H1 (cell line): ENCODE measurements around the gene KCNK13. TPM values are rescaled to one million over a fixed set of nuclear protein-coding genes. Genes with fewer than 3 reads are reported as not detected.

Experiments
- CTCF ChIA-PET: fragments of 300-600 bp; sonication (Branson Sonifier 250); formaldehyde crosslinking; loops from one replicate; lab custom pipeline; 2021; ENCODE audit not compliant: partially characterized antibody; lab: Charles Lee
- POLR2A ChIA-PET: fragments of 300-600 bp; sonication (Branson Sonifier 250); formaldehyde crosslinking; loops from one replicate; lab custom pipeline; 2021; ENCODE audit warnings: inconsistent platforms; ENCODE audit not compliant: partially characterized antibody; lab: Charles Lee
- DNase-seq, 2 experiments: peaks; one replicate each; pipeline versions ENCODE4 v3.0.0 to v3.0.0-alpha.2; 2010 to 2022; ENCODE audit warnings: low spot score in 2 of 2, low read depth in 1 of 2, mixed read lengths in 1 of 2
- FAIRE-seq: peaks from 2 replicates; lab custom pipeline; 2011; peaks lifted over from hg19 to GRCh38; lab: Jason Lieb, UNC
- H2AFZ ChIP-seq: 2 replicates; pipeline ENCODE4 v1.8.1; 2012; ENCODE audit warnings: low read length, inconsistent platforms
- H2AK5ac ChIP-seq: 2 replicates; pipeline ENCODE4 v1.6.1; 2013; ENCODE audit warnings: low read depth, low read length
- H2BK120ac ChIP-seq: replicated peaks from 2 replicates; pipeline ENCODE3; 2013; ENCODE audit warnings: low read depth, low read length, inconsistent platforms
- H2BK12ac ChIP-seq: 2 replicates; pipeline ENCODE4 v1.6.1; 2013; ENCODE audit warnings: low read depth, low read length
- H2BK15ac ChIP-seq: 2 replicates; pipeline ENCODE4 v1.6.1; 2013; ENCODE audit warnings: low read length
- H2BK20ac ChIP-seq: 2 replicates; pipeline ENCODE4 v1.6.1; 2013; ENCODE audit warnings: low read length
- H2BK5ac ChIP-seq: 2 replicates; pipeline ENCODE4 v1.6.1; 2013; ENCODE audit warnings: low read depth, low read length
- H3K14ac ChIP-seq: 2 replicates; pipeline ENCODE4 v1.6.1; 2013; ENCODE audit warnings: inconsistent platforms; ENCODE audit not compliant: insufficient read length
- H3K18ac ChIP-seq: 2 replicates; pipeline ENCODE4 v1.6.1; 2013; ENCODE audit warnings: low read length; ENCODE audit errors: extremely low read depth
- H3K23ac ChIP-seq: 2 replicates; pipeline ENCODE4 v1.6.1; 2013; ENCODE audit warnings: inconsistent platforms; ENCODE audit not compliant: insufficient read length
- H3K23me2 ChIP-seq: 2 replicates; pipeline ENCODE4 v1.6.1; 2013; ENCODE audit warnings: low read depth, low read length
- H3K27ac ChIP-seq: 2 replicates; pipeline ENCODE4 v1.6.1; 2011; ENCODE audit warnings: low read depth, low read length, inconsistent platforms
- H3K27me3 ChIP-seq, 4 experiments: replicated peaks in 1 of 4; 1 replicate in 1 of 4; 2 replicates in 3 of 4; pipeline versions ENCODE4 v1.6.1 to v1.8.1; 2011 to 2013; ENCODE audit warnings: low read length in 3 of 4, mild to moderate bottlenecking in 3 of 4, inconsistent platforms in 2 of 4, mixed read lengths in 2 of 4, moderate library complexity in 1 of 4; ENCODE audit not compliant: control insufficient read depth in 3 of 4, insufficient read depth in 3 of 4; ENCODE audit errors: extremely low read depth in 1 of 4
- H3K36me3 ChIP-seq, 4 experiments: 2 replicates each; pipeline versions ENCODE4 v1.6.1 to v1.8.1; 2011 to 2013; ENCODE audit warnings: mild to moderate bottlenecking in 4 of 4, low read length in 3 of 4, moderate library complexity in 2 of 4, control low read depth in 1 of 4, inconsistent platforms in 1 of 4; ENCODE audit not compliant: insufficient read depth in 4 of 4, control insufficient read depth in 2 of 4
- H3K4ac ChIP-seq: replicated peaks from 2 replicates; pipeline ENCODE3; 2013; ENCODE audit warnings: low read length, low read depth, mixed read lengths, inconsistent platforms; ENCODE audit not compliant: insufficient read length
- H3K4me1 ChIP-seq, 4 experiments: replicated peaks in 1 of 4; 1 replicate in 1 of 4; 2 replicates in 3 of 4; pipeline versions ENCODE4 v1.6.1 to v1.8.1; 2011 to 2013; ENCODE audit warnings: low read length in 3 of 4, inconsistent platforms in 2 of 4, mixed read lengths in 1 of 4; ENCODE audit not compliant: insufficient read depth in 4 of 4, control insufficient read depth in 3 of 4
- H3K4me2 ChIP-seq, 2 experiments: 2 replicates each; pipeline versions ENCODE4 v1.6.1 to v1.8.1; 2011 to 2013; ENCODE audit warnings: low read depth in 2 of 2, low read length in 2 of 2, control low read depth in 1 of 2, inconsistent platforms in 1 of 2, mild to moderate bottlenecking in 1 of 2; ENCODE audit not compliant: insufficient read depth in 1 of 2
- H3K4me3 ChIP-seq, 4 experiments: fragments of 200-600, 300-600 bp in 1 of 4; sonication (generic), shearing (Covaris generic), sonication (Bioruptor Twin) in 1 of 4; 2 replicates each; pipeline versions ENCODE4 v1.5.1 to v1.8.1; 2011 to 2016; ENCODE audit warnings: low read length in 4 of 4, low read depth in 3 of 4, control low read depth in 2 of 4, inconsistent platforms in 2 of 4, mild to moderate bottlenecking in 2 of 4, mixed read lengths in 1 of 4, moderate library complexity in 1 of 4; ENCODE audit not compliant: insufficient read depth in 2 of 4; ENCODE audit errors: extremely low read depth in 1 of 4
- H3K56ac ChIP-seq: replicated peaks from 2 replicates; pipeline ENCODE3; 2013; ENCODE audit warnings: low read depth, mild to moderate bottlenecking, mixed read lengths, low read length, inconsistent platforms; ENCODE audit not compliant: insufficient read length
- H3K79me1 ChIP-seq: 2 replicates; pipeline ENCODE4 v1.6.1; 2013; ENCODE audit warnings: low read depth, low read length, control low read depth
- H3K79me2 ChIP-seq, 2 experiments: 2 replicates each; pipeline versions ENCODE4 v1.6.1 to v1.8.1; 2012 to 2013; ENCODE audit warnings: low read length in 2 of 2, mild to moderate bottlenecking in 2 of 2, inconsistent platforms in 1 of 2; ENCODE audit not compliant: insufficient read depth in 2 of 2, control insufficient read depth in 1 of 2
- H3K9ac ChIP-seq, 4 experiments: replicated peaks in 1 of 4; 1 replicate in 1 of 4; 2 replicates in 3 of 4; pipeline versions ENCODE4 v1.6.1 to v1.8.1; 2011 to 2013; ENCODE audit warnings: low read depth in 3 of 4, low read length in 3 of 4, control low read depth in 2 of 4, mild to moderate bottlenecking in 2 of 4, moderate library complexity in 2 of 4, inconsistent platforms in 1 of 4; ENCODE audit errors: extremely low read depth in 1 of 4
- H3K9me3 ChIP-seq, 2 experiments: 2 replicates each; pipeline versions ENCODE4 v1.6.1 to v1.8.1; 2012 to 2013; ENCODE audit warnings: mild to moderate bottlenecking in 2 of 2, moderate library complexity in 2 of 2, control low read depth in 1 of 2, inconsistent platforms in 1 of 2, low read depth in 1 of 2, low read length in 1 of 2, mixed read lengths in 1 of 2; ENCODE audit not compliant: insufficient read depth in 2 of 2
- H4K20me1 ChIP-seq, 2 experiments: replicated peaks in 1 of 2; 2 replicates each; pipeline versions ENCODE3 to v1.8.1; 2011 to 2013; ENCODE audit warnings: inconsistent platforms in 2 of 2, low read length in 2 of 2, mild to moderate bottlenecking in 1 of 2; ENCODE audit not compliant: insufficient read depth in 2 of 2, control insufficient read depth in 1 of 2
- H4K5ac ChIP-seq: 2 replicates; pipeline ENCODE4 v1.6.1; 2013; ENCODE audit warnings: low read length, low read depth, mixed read lengths, inconsistent platforms; ENCODE audit not compliant: insufficient read length
- H4K8ac ChIP-seq: 2 replicates; pipeline ENCODE4 v1.8.0; 2013; ENCODE audit warnings: mild to moderate bottlenecking, moderate library complexity, low read length, inconsistent platforms; ENCODE audit not compliant: insufficient read depth; ENCODE audit errors: extremely low read depth
- H4K91ac ChIP-seq: replicated peaks from 2 replicates; pipeline ENCODE3; 2013; ENCODE audit warnings: low read length, mixed read lengths, inconsistent platforms; ENCODE audit not compliant: insufficient read length
- BCL11A ChIP-seq, 2 experiments: IDR thresholded peaks; one replicate each; pipeline ENCODE4 v1.6.1; 2011; ENCODE audit warnings: low read depth in 2 of 2, low read length in 2 of 2, mild to moderate bottlenecking in 2 of 2
- CBX8 ChIP-seq: fragments of 300-800, 300-1000 bp; sonication (generic); IDR thresholded peaks from 2 replicates; pipeline ENCODE4 v1.7.1; 2016; ENCODE audit warnings: low read depth, low read length, borderline replicate concordance
- CREB1 ChIP-seq: IDR thresholded peaks from 2 replicates; pipeline ENCODE4 v1.6.1; 2012; ENCODE audit warnings: inconsistent platforms
- JUN ChIP-seq: IDR thresholded peaks from 2 replicates; pipeline ENCODE4 v1.6.1; 2011; ENCODE audit warnings: low read depth, mild to moderate bottlenecking, improper control_type of control experiment, low read length
- POLR2A ChIP-seq, 2 experiments: IDR thresholded peaks; 1 replicate in 1 of 2; 2 replicates in 1 of 2; pipeline ENCODE4 v1.6.1; 2011; ENCODE audit warnings: low read depth in 2 of 2, low read length in 2 of 2, mild to moderate bottlenecking in 2 of 2; ENCODE audit errors: control extremely low read depth in 1 of 2
- RFX5 ChIP-seq: IDR thresholded peaks from 2 replicates; pipeline ENCODE4 v1.6.1; 2011; ENCODE audit warnings: low read depth, low read length, improper control_type of control experiment, borderline replicate concordance
- RNF2 ChIP-seq: fragments of 200-900, 300-1000 bp; sonication (generic); IDR thresholded peaks from 2 replicates; pipeline ENCODE4 v1.7.1; 2016; ENCODE audit warnings: borderline replicate concordance, low read depth, mild to moderate bottlenecking, antibody characterized with exemption, low read length; ENCODE audit not compliant: poor library complexity, severe bottlenecking; ENCODE audit errors: missing control alignments
- TBP ChIP-seq: IDR thresholded peaks from 2 replicates; pipeline ENCODE4 v1.6.1; 2011; ENCODE audit warnings: low read depth, low read length, improper control_type of control experiment
- TCF12 ChIP-seq: IDR thresholded peaks from 2 replicates; pipeline ENCODE4 v1.6.1; 2011; ENCODE audit warnings: low read depth, mild to moderate bottlenecking, low read length
- TEAD4 ChIP-seq: IDR thresholded peaks from 2 replicates; pipeline ENCODE4 v1.6.1; 2012; ENCODE audit warnings: low read depth, low read length, inconsistent platforms, mixed read lengths
- YY1 ChIP-seq: IDR thresholded peaks from 2 replicates; pipeline ENCODE4 v1.6.1; 2011; ENCODE audit warnings: low read depth, mild to moderate bottlenecking, low read length
- WGBS, 2 experiments: shearing (Covaris generic) in 1 of 2; methylation state at CpG; one replicate each; pipeline versions ENCODE4 v1.1.6 to v1.1.7; 2013 to 2015; ENCODE audit warnings: low lambda C conversion rate in 2 of 2, mixed read lengths in 2 of 2, inconsistent platforms in 1 of 2, low coverage in 1 of 2, missing lambda C conversion rate in 1 of 2; ENCODE audit not compliant: insufficient replicate concordance in 2 of 2, insufficient coverage in 1 of 2, insufficient read length in 1 of 2; ENCODE audit errors: extremely low coverage in 1 of 2, missing lambda C conversion rate in 1 of 2; 5-methylcytosine and 5-hydroxymethylcytosine counted together
- polyA plus RNA-seq, 7 experiments: library from polyadenylated mRNA; depleted of rRNA in 3 of 7; stranded (reverse) in 5 of 7; unstranded in 2 of 7; fragments of >200 nt in 5 of 7; fragments of 200-250 nt in 2 of 7; gene quantifications; 1 replicate in 5 of 7; 2 replicates in 1 of 7; 4 replicates in 1 of 7; pipeline versions ENCODE4 v1.2.1 to v1.2.3, GENCODE V29; 2011 to 2013; ENCODE audit warnings: missing spikeins in 2 of 7, mixed read lengths in 2 of 7
- total RNA-seq: library from RNA; stranded (reverse); fragmentation: NEBNext Ultra II Directional; extraction: Animal tissue kit (Norgen Biotek cat#: 25700); gene quantifications from 2 replicates; pipeline ENCODE4 v1.2.1, GENCODE V29; 2021
- TF ChIP-seq, protein P1 (sequence below): IDR thresholded peaks from 2 replicates; pipeline ENCODE4 v1.6.1; 2011; ENCODE audit warnings: low read length, improper control_type of control experiment
- TF ChIP-seq, protein P2 (sequence below): IDR thresholded peaks from 2 replicates; pipeline ENCODE4 v1.6.1; 2012; ENCODE audit warnings: inconsistent platforms

Gene KCNK13
- total and polyA plus RNA-seq, 2 of the 8 experiments (the other 6 are each of a cell fraction or from before 2014, with no cell fraction given), result 0.39 to 0.48 TPM

DNA sequence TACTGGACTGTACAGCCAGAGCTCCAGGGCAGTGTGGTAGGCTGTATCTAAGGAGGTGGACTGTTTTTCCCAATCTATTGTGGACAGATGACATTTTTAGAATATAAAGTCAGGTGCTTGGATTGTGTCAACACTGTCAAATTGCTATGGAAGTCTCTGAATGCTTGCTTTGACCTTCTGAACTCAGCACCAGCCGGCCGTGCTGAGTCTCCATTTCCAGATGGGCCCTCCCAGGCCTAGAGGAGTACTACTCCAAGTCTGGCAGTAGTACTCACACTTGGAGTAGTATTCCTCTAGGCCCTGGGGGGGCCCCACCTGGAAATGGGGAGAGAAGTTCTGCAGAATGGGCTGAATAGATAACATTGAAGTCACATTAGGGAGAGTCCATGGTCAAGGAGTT is 16.2 kb upstream of the KCNK13 start:
- no peak overlapping the region for H2BK15ac ChIP-seq
- 100% methylated on average over 2 of the region's 2 CpGs; no CpG with 5 or more reads in 1 of the 2 experiments for WGBS, 2 experiments
- no peak overlapping the region for H2BK120ac ChIP-seq
- no peak overlapping the region for H3K56ac ChIP-seq
- FAIRE-seq (no peak), DNase-seq (no peak)
- no peak overlapping the region for H3K18ac ChIP-seq
- no peaks in the 10 kb centered on the region for H3K23me2 ChIP-seq
- peaks cover 0 to 6% of the 10 kb centered on the region in 2 experiments for H4K20me1 ChIP-seq
- H3K4me3 ChIP-seq, result no peak overlapping the region
- H3K4me1 ChIP-seq, result no peaks in the 10 kb centered on the region
- H3K4me2 ChIP-seq, result no peak overlapping the region
- H3K23ac ChIP-seq, result no peak overlapping the region
- ChIA-PET CTCF (interaction anchor here (0.6 kb wide), 2 partner anchors 65 to 119 kb away, joined by 3 read pairs; no protein-coding TSS in a partner anchor), POLR2A (no interaction called here)
- no peak overlapping the region for H4K5ac ChIP-seq
- no peak overlapping the region for H4K91ac ChIP-seq
- H3K27me3 ChIP-seq, result no peaks in the 10 kb centered on the region
- H2BK12ac ChIP-seq, result no peak overlapping the region
- no peak overlapping the region for H2BK5ac ChIP-seq
- H4K8ac ChIP-seq, result no peak overlapping the region
- no peaks in the 10 kb centered on the region for H3K79me1 ChIP-seq
- no peak overlapping the region for H2AK5ac ChIP-seq
- H2AFZ ChIP-seq, result no peak overlapping the region
- no peaks in the 10 kb centered on the region for H3K9me3 ChIP-seq
- H3K27ac ChIP-seq, result no peak overlapping the region
- no peak overlapping the region for H3K9ac ChIP-seq
- no peaks in the 10 kb centered on the region for H3K79me2 ChIP-seq
- no peak overlapping the region for H3K14ac ChIP-seq
- H2BK20ac ChIP-seq, result no peak overlapping the region
- no peak overlapping the region for H3K4ac ChIP-seq
- H3K36me3 ChIP-seq, result no peaks in the 10 kb centered on the region; a peak in 1 of 8 replicates
- no peak for TF ChIP-seq TCF12
- TF ChIP-seq JUN, result no peak
- TF ChIP-seq CREB1, result no peak
- no peak for TF ChIP-seq YY1
- TF ChIP-seq TEAD4, result no peak
- TF ChIP-seq RFX5, result no peak
- TF ChIP-seq RNF2, result no peak
- TF ChIP-seq POLR2A (IDR thresholded peaks at IDR 0.05; ENCODE audit: control extremely low read depth in 1 of 2, low read depth in 2 of 2, low read length in 2 of 2), result no peak
- no peak for TF ChIP-seq CBX8
- TF ChIP-seq, protein P1, sequence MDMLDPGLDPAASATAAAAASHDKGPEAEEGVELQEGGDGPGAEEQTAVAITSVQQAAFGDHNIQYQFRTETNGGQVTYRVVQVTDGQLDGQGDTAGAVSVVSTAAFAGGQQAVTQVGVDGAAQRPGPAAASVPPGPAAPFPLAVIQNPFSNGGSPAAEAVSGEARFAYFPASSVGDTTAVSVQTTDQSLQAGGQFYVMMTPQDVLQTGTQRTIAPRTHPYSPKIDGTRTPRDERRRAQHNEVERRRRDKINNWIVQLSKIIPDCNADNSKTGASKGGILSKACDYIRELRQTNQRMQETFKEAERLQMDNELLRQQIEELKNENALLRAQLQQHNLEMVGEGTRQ, result no peak
- TF ChIP-seq TBP, result no peak
- TF ChIP-seq, protein P2, sequence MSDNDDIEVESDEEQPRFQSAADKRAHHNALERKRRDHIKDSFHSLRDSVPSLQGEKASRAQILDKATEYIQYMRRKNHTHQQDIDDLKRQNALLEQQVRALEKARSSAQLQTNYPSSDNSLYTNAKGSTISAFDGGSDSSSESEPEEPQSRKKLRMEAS, result no peak
- no peak for TF ChIP-seq BCL11A (IDR thresholded peaks at IDR 0.05; ENCODE audit: low read depth in 2 of 2, low read length in 2 of 2)
